ENCODE measurements around the gene ACSBG1.
"Not testable (repeated sequence)": the region's sequence is repeated elsewhere in the genome, so short reads cannot be mapped to it uniquely, and the experiment has no call there.

Gene ACSBG1

DNA sequence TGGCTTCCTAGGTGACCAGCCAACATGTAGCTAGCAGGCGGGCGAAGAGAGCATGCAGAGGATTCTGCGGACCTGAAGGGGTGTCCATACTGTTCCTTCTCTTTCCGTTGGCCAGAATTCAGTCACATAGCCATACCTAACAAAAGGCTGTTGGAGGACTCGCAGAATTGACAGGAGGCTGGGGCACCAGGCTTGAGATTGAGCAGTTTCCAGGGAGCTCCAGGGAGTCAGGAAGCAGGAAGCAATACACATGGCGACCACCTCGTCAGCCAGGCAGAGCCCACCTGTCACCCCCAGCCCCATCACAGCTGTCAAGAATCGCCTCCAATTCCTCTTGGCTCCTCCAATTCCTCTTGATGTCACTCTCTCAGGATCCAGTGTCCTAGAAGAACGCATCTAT, 16.8 kb upstream of the ACSBG1 start:
- H3K4me3 ChIP-seq (ENCODE audit: low read depth, low read length) = no peak overlapping the region

DNA sequence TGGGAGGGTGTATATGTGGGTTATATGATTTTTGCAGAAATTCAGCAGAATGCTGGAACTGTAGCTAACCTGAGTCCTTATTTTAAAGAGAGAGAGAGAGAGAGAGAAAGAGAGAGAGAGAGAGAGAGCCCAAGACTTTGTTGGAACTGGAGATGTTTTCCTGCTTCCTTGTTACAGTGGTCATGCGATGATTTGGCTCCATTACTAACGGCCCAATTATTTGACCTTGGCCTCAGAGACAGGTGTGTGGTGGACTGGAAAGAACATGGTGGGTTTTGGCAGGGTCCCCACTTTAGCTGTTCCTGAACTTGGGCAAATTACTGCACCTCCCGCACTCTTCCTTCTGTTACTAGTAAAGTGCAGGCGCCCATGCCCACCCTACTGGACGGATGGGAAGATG, 14.8 kb upstream of the ACSBG1 start:
- no peak overlapping the region for H3K4me3 ChIP-seq (ENCODE audit: low read depth, low read length)

DNA sequence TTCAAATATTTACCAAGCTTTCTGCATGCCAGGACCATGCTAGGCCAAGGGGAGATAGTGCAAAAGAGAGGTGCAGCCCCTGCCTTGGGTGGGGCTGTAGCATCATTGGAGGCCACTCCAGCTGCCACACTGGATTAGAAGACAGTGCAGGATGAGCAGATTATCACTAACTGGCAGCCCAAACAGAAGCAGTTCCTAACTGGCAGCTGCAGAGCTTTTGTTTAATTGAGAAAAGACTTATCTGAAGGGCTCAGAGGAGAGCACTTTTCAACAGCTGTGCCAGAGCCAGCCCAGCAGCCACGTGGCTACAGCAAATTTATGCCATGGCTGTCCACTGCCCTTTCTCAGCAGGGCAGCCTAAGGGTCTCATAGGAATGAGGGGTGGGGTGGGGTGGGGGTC, 13.5 kb upstream of the ACSBG1 start:
- H3K4me3 ChIP-seq (ENCODE audit: low read depth, low read length) = no peak overlapping the region

DNA sequence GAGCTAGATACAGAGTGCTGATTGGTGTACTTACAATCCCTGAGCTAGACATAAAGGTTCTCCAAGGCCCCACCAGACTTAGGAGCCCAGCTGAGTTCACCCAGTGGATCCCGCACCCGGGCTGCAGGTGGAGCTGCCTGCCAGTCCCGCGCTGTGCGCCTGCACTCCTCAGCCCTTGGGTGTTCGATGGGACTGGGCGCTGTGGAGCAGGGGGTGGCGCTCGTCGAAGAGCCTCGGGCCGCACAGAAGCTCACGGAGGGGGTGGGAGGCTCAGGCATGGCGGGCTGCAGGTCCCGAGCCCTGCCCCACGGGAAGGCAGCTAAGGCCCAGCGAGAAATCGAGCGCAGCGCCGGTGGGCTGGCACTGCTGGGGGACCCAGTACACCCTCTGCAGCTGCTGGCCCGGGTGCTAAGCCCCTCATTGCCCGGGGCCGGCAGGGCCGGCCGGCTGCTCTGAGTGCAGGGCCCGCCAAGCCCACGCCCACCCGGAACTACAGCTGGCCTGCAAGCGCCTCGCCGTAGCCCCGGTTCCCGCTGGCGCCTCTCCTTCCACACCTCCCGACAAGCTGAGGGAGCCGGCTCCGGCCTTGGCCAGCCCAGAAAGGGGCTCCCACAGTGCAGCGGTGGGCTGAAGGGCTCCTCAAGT, 11.7 kb upstream of the ACSBG1 start:
- H3K4me3 ChIP-seq (ENCODE audit: low read depth, low read length) = not testable (repeated sequence)

DNA sequence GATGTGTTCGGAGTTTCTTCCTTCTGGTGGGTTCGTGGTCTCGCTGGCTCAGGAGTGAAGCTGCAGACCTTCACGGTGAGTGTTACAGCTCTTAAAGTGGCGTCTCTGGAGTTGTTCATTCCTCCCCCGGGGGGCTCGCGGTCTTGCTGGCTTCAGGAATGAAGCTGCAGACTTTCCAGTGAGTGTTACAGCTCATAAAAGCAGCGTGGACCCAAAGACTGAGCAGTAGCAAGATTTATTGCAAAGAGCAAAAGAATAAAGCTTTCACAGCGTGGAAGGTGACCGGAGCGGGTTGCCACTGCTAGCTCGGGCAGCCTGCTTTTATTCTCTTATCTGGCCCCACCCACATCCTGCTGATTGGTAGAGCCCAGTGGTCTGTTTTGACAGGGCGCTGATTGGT, 11.0 kb upstream of the ACSBG1 start:
- not testable (repeated sequence) for H3K4me3 ChIP-seq (ENCODE audit: low read depth, low read length)

DNA sequence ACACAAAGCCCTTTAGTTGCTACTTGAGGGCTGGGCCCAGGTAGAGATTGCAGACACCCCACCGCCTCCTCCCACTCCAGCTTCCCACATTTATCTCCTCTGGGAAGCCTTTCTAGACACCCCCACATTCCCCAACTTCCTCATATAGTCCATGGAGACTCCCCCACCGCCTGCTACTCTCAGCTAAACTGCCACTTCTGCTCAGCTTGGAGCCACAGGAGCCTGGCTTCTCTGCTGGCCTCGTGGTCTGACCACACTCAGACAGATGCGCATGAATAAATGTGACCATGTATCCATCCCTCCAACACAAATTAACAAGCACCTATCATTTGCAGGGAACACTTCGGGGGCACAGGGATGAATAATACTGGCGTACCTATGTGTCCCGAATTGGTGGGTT, 10.5 kb upstream of the ACSBG1 start:
- H3K4me3 ChIP-seq (ENCODE audit: low read depth, low read length) = no peak overlapping the region

DNA sequence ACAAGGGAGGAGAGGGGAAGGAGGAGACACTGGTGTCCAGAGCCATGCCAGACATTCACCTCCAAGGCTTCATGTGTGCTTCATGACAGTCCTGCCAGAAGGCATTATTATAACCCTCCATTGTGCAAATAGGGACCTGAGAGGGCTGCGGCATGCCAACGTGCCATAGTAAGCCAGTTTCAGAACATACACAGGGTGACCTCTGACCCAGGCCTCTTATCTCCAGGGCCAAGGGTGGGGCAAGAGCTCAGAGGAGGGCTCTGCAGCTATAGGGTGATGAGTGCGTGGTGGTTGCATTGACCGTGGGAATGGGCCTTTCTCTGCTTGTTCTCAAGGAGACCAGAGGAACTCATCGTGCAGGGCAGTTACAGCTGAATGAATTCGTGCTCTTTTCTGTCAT, 9.7 kb upstream of the ACSBG1 start:
- no peak overlapping the region for H3K4me3 ChIP-seq (ENCODE audit: low read depth, low read length)

DNA sequence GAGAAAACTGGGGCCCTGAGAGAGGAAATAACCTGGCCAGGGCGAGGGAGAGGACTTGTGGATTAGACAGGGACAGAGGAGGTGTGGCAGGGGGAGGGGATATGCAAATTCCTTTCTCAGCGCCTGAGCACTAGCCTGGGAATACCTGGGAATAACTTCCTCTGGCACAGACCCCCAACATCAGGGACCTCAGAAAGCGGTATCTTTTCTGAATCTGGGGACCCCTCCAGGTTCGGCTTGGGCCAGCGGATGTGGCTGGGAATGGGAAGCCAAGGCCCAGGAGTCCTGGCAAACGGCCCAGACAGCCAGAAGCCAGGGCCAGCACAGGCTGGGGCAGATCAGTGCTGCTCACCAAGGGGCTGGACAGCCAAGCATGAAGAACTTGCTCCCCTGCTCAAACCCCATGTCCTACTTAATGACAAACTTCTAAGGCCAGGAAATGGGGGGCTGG, 9.2 kb upstream of the ACSBG1 start:
- H3K4me3 ChIP-seq (ENCODE audit: low read depth, low read length) = no peak overlapping the region

DNA sequence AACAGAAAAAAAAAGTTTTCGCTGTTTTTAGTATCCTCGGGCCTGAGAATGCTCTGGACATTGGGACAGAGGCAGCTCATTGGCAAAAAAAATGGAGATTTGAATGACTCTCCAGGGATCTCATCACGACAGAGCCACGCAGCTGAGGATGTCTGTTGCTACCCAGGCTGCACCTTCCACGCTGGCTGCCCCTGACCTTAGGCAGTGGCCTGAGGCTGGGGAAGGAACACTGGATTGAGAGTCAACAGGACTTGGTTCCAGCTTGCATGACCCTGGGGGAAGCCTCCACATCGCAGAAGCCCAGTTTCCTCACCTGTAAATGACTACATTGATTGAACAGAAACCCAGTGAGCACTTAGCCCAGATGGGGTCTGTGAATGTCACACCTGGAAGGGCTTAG, 8.7 kb upstream of the ACSBG1 start:
- no peak overlapping the region for H3K4me3 ChIP-seq (ENCODE audit: low read depth, low read length)

DNA sequence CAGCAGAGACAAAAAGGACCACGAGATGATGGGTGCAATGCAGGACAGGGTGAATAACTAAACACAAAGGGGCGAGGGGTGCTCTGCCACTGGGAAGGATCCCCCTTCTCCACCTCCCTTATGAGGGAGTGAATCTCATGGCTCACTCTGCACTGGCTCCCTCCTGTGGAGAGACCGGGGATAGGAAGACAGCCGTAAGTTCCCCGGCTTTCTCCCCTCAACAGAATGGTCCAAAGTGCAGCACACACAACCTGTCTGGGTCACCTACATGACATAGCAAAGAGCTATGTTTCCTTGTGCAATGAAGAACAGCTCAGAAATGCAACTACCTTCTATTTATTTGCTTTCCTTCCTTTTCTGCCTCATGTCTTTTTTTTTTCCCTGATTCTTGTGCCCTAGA, 7.8 kb upstream of the ACSBG1 start:
- H3K4me3 ChIP-seq (ENCODE audit: low read depth, low read length) = no peak overlapping the region

DNA sequence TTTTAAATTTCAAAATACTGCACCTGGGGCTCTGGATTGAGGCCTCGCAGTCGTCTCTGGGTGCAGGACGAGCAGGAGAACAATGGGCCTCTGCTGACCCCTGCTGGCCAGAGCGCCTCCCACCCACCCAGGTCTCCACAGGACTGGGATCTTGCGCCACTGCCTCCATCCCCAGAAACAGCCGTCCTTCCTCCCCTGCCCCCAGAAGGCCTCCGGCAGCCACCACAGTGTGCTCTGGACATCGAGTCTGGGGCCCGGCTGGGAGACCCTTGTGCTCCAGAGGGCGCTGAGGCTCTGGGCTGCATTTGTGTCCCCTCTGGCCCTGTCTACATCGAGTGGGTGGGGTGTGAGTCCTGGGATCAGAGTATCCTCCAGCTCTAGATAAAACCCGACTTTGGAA, 6.7 kb upstream of the ACSBG1 start:
- no peak overlapping the region for H3K4me3 ChIP-seq (ENCODE audit: low read depth, low read length)

DNA sequence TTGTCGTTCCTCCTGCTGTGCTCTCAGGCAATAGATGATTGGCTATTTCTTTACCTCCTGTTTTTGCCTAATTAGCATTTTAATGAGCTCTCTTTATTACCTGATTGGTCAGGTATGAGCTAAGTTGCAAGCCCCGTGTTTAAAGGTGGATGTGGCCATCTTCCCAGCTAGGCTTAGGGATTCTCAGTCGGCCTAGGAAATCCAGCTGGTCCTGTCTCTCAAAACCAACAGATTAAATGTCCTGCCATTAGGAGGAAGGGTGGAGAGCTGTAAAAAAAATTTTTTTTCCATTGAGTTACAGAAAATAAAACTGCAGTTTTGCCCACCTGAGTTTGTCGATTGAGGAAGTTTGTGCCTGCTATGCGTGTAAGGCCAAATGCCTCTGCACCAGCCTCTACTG, 5.4 kb upstream of the ACSBG1 start:
- no peak overlapping the region for H3K4me3 ChIP-seq (ENCODE audit: low read depth, low read length)

DNA sequence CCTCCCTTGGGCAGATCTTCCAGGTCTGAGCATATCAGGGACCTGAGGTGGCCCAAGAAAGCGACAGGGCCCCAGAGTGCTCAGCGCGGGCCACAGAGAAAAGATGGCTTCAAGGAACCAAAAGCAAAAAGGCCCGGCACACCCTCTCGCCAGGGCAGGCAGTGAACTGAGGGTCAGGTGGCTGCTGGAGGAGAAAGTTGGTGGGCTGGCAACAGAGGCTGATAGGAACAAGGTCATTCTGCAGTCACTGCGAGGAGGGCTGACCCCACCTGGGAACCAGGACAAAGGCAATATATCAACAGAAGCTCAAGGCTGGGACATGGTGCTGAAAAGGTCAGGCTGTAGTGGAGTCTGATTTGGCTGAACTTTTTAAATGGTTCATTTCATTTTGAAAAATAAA, 2.8 kb upstream of the ACSBG1 start:
- no peak overlapping the region for H3K4me3 ChIP-seq (ENCODE audit: low read depth, low read length)

DNA sequence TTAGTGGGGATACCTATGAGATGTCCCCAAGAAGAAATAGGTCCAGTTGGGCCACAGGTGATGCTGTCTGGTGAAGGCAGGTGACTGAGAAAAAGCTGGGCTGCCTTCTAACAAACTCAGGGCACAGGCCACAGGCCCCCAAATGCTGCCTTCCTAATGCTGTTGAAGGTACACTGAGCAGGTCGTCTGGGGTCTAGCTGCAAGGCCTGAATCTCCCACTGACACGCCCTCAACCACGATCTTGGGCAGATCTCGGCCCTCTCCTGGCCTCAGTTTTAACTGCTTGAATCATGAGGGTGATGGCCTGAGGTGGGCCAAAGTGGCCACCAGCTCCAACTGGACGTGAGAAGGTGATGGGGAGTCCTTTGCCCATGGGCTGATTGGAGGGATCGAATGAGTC, 2.1 kb upstream of the ACSBG1 start:
- no peak overlapping the region for H3K4me3 ChIP-seq (ENCODE audit: low read depth, low read length)

DNA sequence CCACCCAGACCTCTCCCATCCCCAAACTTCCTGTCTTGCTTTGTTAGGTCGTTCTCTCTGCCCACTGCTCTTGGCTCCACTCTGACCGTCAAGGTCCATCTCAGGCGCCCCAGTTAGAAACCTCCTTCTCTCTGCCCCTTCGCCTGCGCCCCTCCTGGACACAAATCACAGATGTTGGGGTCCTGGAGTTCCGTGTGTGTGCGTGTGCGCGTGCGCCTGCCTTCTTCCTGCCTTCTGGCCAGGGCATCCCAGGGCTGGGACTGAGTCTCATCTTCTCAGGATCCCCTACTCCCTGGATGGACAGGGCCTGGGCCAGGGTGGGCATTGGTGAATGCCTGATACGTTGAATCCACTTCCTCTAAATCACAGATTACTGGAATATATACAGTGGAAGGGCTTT, 869 bp downstream of the ACSBG1 start:
- no peak overlapping the region for H3K4me3 ChIP-seq (ENCODE audit: low read depth, low read length)

DNA sequence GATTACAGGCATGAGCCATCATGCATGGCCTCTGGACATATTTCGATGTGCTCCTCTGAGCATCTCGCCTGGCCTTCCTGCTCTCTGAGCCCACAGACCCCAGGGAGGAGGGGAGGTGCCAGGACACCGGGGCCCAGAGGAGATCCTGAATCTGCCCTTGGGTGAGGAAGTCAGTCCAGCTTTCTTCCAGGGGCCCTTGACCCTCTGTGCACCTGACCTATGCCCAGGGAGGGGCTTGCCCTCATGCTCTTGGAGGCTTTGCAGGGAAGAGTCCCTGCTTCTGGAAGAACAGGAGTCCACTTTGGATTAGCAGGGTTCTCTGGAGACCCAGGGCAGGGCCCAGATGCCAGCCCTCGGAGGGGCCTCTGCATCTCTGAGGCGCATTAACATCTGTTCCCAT, 1.4 kb downstream of the ACSBG1 start:
- no peak overlapping the region for H3K4me3 ChIP-seq (ENCODE audit: low read depth, low read length)

DNA sequence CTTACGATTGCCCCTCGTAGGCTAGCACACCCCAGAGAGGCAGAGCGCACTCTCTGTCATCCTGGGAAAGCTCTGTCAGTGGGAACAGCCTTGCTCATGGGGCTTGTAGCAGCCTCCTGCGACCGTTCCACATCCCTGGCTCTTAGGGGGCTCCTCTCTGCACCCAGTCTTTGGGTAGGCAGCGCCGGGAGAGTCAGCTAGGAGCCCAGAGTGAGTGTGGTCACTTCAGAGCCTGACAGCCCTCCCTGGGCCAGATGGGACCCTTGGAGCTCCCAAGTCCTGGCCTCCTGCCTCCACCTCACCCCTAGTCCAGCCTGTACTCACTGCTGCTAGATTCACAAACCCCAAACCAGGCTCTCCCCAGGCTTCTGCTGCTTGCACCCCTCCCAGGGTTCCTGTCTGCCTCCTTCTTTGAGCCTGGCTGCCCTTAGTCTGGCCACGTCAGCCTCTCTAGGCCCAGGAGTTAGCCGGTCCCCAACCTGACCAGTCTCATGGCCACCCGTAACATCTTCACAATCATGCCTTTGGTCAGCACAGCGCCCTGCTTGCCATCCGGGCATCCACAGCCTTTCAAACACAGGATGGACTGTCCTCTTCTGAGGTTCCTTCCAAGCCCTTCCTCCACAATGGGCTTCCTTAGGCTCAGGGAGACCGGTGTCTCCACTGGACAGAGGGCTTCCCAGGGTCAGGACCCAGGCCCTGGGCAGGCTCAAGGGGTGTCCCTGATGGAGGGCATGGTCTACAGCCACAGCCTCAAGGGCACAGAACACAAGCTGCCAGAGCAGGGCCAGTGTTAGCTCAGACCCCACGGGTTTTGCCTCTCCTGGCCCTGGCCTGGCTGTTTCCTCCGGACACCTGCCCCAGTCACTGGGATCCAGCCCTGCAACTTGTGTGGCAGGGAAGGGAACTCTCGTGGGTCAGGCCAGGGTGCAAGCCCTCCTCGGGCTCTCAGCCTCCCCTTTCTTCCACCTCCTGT, 4.6 kb downstream of the ACSBG1 start:
- H3K4me3 ChIP-seq (ENCODE audit: low read depth, low read length) = no peak overlapping the region

DNA sequence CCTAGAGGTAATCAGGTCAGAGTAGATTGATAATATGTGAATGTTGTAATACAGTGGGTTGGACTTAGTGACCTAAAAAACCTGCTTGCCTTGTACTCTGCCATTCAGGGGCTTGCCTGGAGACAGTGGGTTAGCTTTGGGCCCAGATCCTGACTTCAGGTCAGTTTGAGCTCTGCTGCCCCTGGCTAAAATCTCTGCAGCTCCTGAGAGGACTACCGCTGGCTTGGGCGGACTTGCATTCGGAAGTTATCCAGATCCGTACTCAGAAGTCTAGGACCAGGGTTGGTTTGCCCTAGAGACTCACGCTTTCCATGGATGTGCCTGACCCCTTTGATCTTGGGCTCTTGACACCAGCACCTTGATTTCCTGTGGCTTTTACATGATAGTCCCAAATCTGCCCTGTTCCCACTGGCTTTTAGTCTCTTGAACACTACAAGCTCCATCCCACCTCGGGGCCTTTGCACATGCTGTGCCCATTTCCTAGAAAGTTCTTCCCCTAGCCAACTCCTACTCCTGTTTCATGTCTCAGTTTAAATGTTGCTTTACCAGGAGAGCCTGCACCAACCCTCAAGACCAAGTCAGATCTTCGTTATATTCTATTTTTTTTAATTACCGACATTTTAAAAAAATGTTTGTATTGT, 5.9 kb downstream of the ACSBG1 start:
- H3K4me3 ChIP-seq (ENCODE audit: low read depth, low read length) = no peak overlapping the region

DNA sequence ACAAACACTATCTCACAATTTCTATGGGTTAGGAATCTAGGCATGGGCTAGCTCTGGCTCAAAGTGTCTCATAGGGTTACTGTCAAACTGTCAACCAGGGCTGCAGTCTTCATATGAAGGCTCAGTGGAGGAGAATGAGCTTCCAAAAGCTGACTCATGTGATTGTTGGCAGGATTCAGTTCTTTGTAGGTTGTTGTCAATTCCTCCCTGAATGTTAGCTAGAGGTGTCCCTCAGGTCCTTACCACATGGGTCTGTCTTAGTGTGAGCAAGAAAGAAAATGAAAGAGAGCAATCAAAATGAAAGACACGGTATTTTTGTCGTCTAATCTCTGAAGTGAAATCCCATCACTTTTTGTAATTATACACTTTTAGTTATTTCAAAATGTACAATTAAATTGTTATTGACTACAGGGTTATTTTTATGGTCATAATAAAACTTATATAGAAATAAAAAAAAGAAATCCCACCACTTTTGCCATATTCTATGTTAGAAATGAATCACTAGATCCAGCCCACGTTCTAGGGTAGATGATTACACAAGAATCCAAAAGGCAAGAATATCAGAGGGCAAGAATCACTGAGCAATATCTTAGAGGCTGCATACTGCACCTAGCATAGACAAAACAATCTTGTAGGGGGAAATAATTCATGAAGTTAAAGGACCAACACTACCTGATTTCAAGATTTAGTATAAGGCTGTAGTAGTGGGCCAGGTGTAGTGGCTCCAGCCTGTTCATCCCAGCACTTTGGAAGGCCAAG, 8.4 kb downstream of the ACSBG1 start:
- H3K4me3 ChIP-seq (ENCODE audit: low read depth, low read length) = no peak overlapping the region

DNA sequence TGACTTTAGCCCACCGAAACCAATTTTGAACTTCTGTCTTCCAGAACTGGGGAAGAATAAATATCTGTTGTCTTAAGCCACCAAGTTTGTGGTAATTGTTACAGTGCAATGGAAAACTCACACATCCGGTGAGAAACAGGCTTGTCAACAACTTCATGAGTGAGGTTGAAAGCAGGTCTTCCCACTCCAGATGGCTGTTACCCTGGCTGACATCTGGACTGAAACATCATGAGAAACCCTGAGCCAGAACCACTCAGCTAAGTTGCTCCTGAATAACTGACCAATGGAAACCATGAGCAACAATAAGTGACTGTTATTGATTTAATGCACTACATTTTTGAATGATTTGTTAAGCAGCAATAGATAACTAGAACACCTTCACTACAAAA, 10.3 kb downstream of the ACSBG1 start:
- no peak overlapping the region for H3K4me3 ChIP-seq (ENCODE audit: low read depth, low read length)

DNA sequence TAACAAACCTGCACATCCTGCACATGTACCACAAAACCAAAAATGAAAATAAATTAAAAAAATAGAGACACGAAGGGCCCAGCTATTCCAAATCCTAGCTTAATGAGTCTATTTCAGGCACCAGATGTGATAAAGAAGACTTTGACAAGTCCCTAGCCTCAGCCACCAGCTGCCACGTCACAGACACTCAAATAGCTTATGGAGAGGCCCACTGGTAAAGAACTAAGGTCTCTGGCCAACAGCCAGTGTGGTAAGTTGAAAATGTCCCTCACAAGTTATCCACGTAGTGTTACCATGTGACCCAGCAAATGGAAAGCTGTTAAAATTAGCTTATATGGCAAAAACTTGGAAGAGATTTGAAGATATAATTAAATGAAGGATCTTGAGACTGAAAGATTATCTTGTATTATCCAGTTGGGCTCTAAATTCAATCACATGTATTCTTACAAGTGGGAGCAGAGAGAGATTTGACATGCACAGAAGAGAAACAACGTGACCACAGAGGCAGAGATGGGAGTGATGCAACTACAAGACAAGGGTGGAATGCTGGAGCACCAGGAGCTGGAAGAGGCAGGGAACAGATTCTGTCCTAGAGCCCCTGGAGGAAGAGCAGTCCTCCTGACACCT, 10.9 kb downstream of the ACSBG1 start:
- H3K4me3 ChIP-seq (ENCODE audit: low read depth, low read length) = no peak overlapping the region

All from iPS-11a (cell line).